RKO (cell line): ENCODE results near the gene CALM3.
"Not testable (repeated sequence)": the region's sequence is repeated elsewhere in the genome, so short reads cannot be mapped to it uniquely, and the experiment has no call there.

Experiments
- DNase-seq: peaks from one replicate; pipeline ENCODE4 v3.0.0-alpha.2; 2016; ENCODE audit warnings: low spot score

The CALM3 gene

DNA sequence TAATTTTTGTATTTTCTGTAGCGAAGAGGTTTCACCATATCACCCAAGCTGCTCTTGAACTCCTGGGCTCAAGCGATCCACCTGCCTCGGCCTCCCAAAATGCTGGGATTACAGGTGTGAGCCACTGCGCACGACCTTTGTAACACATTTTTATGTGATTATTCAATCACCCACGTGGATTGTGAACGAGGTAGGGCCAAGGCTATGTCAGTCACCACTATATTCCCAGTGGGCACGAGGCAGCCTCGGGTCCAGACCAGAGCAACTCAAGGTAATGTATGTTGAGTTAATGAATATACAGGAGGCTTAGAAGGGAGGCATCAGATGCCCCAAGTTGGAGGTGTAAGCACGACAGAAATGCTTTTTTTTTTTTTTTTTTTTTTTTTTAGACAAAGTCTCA, 14.8 kb downstream of the CALM3 start:
- DNase-seq, result no peak

GRCh38 chr19:46616631-46617322, 15.6 kb downstream of the CALM3 start:
- peak; percentile 35 for DNase-seq

DNA sequence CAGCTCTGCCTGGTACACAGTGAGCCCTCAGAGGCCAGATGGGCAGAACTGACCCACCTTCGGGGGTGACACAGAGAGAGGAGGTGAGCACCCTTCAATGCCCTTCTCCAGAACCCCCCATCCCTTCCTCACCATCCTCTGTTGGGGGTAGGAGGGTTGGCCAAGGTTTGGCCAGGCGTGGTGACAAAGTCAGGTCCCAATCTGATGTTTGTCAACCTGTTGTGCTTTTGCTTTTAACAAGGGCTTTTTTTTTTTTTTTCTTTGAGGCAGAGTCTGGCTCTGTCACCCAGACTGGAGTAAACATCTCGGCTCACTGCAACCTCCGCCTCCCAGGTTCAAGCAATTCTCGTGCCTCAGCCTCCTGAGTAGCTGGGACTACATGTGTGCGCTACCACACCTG, 16.5 kb downstream of the CALM3 start:
- DNase-seq, result no peak

- DNase-seq, result no peak
Measured at GRCh38 chr19:46618670-46619231, 17.6 kb downstream of the CALM3 start.

DNA sequence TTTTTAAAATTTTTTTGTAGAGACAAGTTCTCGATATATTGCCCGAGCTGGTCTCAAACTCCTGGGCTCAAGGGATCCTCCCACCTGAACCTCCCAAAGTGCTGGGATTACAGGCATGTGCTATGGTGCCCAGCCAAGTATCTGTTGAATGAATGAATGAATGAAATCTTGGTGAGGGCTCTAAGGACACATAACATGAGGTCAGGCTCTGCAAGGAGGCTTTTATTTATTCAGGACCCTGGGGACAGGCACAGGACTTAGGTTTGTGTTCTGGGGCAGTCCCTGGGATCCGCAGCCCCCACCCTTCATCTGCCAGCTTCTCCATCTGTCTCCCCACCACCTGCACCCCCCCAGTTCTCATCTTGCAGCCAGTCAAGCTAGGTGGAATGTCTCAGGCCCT, 19.1 kb downstream of the CALM3 start:
- no peak for DNase-seq

- no peak for DNase-seq
Measured at GRCh38 chr19:46620716-46621115, 19.6 kb downstream of the CALM3 start.

DNA sequence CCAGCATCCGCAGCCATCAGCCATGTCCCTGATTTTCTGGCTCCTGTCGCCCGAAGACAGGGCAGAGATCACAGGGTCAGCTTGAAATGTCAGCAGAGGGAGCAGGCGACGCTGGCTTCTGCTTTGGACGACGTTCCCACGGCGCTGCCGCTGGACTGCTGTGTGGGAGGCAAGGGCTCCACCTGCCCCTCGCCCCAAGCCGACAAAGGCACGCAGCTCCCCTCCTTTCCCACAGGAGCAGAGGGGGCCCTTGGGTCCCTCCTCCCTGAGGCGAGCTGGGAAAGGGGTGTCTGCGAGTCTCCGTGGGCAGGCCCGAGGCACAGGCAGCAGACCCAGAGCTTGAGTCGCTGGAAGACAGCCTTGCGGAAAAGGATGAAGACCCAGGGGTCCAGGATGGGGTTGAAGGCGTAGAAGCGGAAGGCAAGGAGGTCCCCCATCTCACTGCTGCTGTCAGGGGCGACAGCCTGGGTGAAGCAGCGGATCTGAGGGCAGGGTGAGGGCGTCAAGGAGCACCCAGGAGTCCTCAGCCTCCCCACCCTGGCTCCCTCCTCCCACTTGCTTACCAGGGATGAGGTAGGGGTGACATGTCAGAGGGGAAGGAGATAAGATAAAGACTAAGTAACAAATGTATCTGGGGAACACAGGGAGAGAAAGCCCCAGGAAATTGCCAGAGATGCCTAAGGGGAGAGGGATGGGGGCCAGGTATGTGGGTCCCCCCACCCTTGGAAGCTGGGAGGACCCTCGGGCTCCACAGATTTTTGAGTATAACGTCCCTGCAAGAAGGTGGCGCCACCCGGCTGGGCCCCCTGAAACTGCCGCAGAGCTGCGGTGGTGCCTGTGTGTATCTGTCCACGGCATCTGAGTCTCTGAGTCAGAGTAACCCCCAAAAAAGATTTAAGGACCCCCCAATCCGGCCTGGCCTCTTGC, 20.3 kb downstream of the CALM3 start:
- DNase-seq, result no peak

DNA sequence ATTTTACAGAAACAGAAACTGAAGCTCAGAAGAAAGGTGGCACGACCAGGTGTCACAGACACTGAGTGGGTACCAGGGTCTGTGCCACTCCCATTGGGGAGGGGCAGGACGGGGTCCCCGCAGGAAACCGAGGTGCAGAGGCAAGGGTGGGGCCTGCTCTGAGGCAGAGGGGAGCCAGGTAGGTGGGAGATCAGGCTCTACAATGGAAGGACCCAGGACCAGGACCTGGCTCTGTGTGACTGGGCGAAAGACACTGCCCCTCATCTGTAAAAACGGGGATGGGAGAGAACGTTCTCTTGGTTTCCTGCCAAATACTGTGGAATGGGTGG, 21.0 kb downstream of the CALM3 start:
- no peak for DNase-seq

GRCh38 chr19:46623915-46624502, 22.9 kb downstream of the CALM3 start:
- DNase-seq, result no peak

DNA sequence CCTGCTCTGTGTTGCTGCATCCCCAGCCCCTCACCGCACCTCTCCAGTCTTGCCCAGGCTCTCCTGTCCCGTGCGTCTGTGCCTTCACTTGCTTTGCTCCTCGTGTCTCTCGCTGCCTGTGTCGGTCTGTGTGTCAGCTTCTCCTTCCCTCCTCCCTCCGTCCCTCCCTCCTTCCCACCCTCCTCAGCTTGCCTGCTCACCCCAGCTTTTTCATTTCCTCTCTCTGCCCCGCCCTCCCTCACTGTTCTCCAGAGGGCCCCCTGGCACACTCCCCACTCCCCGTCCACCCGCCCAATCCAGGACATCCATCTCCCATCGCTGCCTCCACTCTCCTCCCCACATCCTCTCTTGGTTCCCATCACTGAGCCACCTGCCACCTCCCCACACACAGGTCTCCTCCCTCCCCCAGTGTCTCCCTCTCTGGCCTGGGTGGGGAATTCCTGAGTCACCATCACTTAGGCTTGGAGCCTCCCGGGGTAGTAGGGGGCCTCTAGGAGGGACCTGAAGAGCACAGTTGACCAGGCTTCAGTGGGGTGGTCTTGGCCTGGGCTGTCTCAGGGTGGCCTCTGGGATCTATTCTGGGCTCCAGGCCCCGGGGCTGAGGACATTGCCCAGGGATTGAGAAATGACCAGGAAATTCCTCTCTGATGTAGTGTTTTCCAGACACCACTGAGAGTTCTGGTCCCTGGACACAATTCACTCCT, 24.0 kb downstream of the CALM3 start, which contains the start of gene PTGIR:
Gene PTGIR, minus strand, starts transcription at position 132 of the 704 bp plus-strand sequence. CDS start 864 bp downstream, outside the sequence.
- DNase-seq, result no peak

DNA sequence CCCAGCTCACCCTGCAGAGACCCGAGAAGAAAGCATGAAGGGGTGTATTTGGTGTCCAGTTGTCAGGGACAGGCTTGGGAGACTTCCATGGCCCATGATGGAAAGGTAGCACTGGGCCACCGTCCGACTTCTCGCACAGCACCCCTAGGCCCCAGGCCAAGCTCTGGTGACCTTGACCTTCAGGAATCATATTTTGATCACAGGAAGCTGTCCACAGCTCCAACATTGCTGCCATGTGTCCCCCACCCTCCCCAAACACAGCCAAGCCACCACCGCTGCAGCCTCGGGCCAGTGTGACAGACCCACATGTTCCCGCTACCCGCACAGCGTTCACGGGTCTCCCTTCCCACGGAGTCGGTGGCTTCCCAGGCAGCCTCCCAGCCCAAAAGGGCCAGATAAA, 24.6 kb downstream of the CALM3 start:
- DNase-seq, result no peak

- DNase-seq, result no peak
Measured at GRCh38 chr19:46626446-46626845, 25.3 kb downstream of the CALM3 start.

GRCh38 chr19:46628970-46629369, 27.8 kb downstream of the CALM3 start:
- not testable (repeated sequence) for DNase-seq

DNA sequence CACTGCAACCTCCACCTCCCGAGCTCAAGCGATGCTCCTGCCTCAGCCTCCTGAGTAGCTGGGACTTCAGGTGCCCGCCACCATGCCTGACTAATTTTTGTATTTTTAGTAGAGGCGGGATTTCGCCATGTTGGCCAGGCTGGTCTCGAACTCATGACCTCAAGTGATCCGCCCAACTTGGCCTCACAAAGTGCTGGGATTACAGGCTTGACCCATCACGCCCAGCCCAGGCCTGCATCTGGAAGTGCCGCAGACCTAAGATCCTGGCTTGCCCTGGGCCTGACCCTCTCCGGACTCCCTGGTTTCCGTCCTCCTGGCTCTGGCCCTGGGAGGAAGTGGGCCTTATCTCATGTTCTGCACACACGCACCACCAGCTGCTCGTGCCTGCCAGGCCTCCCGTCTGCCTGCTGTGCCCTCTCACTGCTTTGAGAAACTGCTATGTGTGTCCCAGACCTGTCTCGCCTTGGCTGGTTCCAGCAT, 28.5 kb downstream of the CALM3 start:
- no peak for DNase-seq

- DNase-seq, result no peak
Measured at GRCh38 chr19:46630586-46631205, 29.6 kb downstream of the CALM3 start.

GRCh38 chr19:46631481-46631880, 30.4 kb downstream of the CALM3 start:
- no peak for DNase-seq

DNA sequence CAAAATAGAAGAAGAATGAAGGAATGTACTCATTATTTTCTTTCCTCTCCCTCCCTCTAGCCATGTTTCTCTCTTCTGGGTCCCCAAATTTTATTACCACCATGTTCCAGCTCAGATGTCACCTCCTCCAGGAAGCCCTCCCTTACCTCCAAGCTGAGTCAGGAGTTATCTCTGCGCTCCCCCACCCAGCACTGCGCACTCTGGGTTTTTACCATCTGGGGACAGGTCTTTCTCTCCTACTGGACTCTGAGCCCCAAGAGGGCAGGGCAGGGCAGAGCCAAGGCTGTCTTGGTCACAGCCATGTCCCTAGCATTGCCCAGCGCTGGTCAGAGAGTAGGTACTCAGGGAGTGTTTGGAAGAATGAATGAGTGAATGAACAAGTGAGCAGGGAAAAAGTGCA, 32.0 kb downstream of the CALM3 start:
- no peak for DNase-seq

- peak; percentile 66 for DNase-seq
Measured at GRCh38 chr19:46634045-46634655, 33.0 kb downstream of the CALM3 start.

- DNase-seq, result no peak
Measured at GRCh38 chr19:46634656-46635218, 33.6 kb downstream of the CALM3 start.

GRCh38 chr19:46635920-46636761, 35.0 kb downstream of the CALM3 start, which contains the start of gene GNG8:
TSS of gene GNG8 (minus strand) at chr19:46636202. CDS start at chr19:46634682, 1,520 bp downstream.
- no peak for DNase-seq
